ENCODE measurements around the gene PRPS1. TPM values are rescaled to one million over a fixed set of nuclear protein-coding genes. Genes with fewer than 3 reads are reported as not detected.

Gene PRPS1
- total and polyA plus RNA-seq, 9 of the 15 experiments (the other 6 are each of a cell fraction or from before 2014, with no cell fraction given): 47.8 to 175 (median 79.6) TPM

- Histone ChIP-seq H3K4me3 (no peak overlapping the region), H4K20me1 (replicated peaks; ENCODE audit: control insufficient read depth, insufficient read depth, low read length) (no peaks in the 10 kb centered on the region), H3K4me2 (ENCODE audit: insufficient read depth, low read length) (no peak overlapping the region), H3K9me3 (replicated peaks; ENCODE audit: control insufficient read depth, insufficient read depth, low read depth, low read length) (no peaks in the 10 kb centered on the region), H2AFZ (ENCODE audit: low read depth, low read length) (no peak overlapping the region), H3K27me3 (ENCODE audit: control insufficient read depth in 2 of 2, insufficient read depth in 2 of 2, low read length in 2 of 2) (no peaks in the 10 kb centered on the region), H3K9me1 (ENCODE audit: control insufficient read depth, insufficient read depth, low read length) (no peaks in the 10 kb centered on the region), H3K36me3 (ENCODE audit: control insufficient read depth, insufficient read depth, low read length) (no peaks in the 10 kb centered on the region), H3K9ac (ENCODE audit: insufficient read depth in 1 of 2, low read depth in 2 of 2, low read length in 2 of 2) (no peak overlapping the region), H3K4me1 (replicated peaks in 1 of 2; ENCODE audit: control insufficient read depth in 2 of 2, insufficient read depth in 2 of 2, low read length in 2 of 2) (peaks cover 11 to 20% of the 10 kb centered on the region in 2 experiments; a peak in 3 of 5 replicates), H3K79me2 (ENCODE audit: control insufficient read depth, insufficient read depth, low read length) (no peaks in the 10 kb centered on the region), H3K27ac (ENCODE audit: extremely low read depth, low read depth, low read length) (no peak overlapping the region)
- ChIA-PET CTCF (ENCODE audit: low intra/inter-chr PET ratio) (no interaction called here), POLR2A (no interaction called here)
- intact Hi-C loops (cut with micrococcal nuclease): no loop called here
- FAIRE-seq (no peak), ATAC-seq (no peak), DNase-seq (ENCODE audit: extremely low read depth in 1 of 4, low spot score in 3 of 4) (no peak)
- TF ChIP-seq SMARCB1 (IDR thresholded peaks at IDR 0.05; ENCODE audit: insufficient read length, low read depth) (no peak), ZBTB33 (CRISPR knock-in tag; IDR thresholded peaks at IDR 0.05) (no peak), THAP12 (CRISPR knock-in tag; IDR thresholded peaks at IDR 0.05) (no peak), ZNF324 (CRISPR knock-in tag; IDR thresholded peaks at IDR 0.05) (no peak), RAD51 (IDR thresholded peaks at IDR 0.05; ENCODE audit: borderline replicate concordance, low read depth) (no peak), ZNF512 (tag; IDR thresholded peaks at IDR 0.05) (no peak), ZNF507 (tag; conservative IDR thresholded peaks at IDR 0.05) (no peak), TAF1 (IDR thresholded peaks at IDR 0.05; ENCODE audit: control insufficient read depth, extremely low read depth, insufficient read depth, low read length, severe bottlenecking) (no peak), TCF7 (IDR thresholded peaks at IDR 0.05; ENCODE audit: borderline replicate concordance) (no peak), HIVEP1 (CRISPR knock-in tag; IDR thresholded peaks at IDR 0.05) (no peak), PRDM10 (IDR thresholded peaks at IDR 0.05; ENCODE audit: partially characterized antibody) (no peak), BRCA1 (IDR thresholded peaks at IDR 0.05) (no peak), BRCA1 (CRISPR knock-in tag; IDR thresholded peaks at IDR 0.05) (no peak)
- BruUV-seq (replicated peaks): no TSS peak
- in situ Hi-C loops (cut with MboI): no loop called here
- 42% methylated on average over 3 of the region's 3 CpGs for WGBS (ENCODE audit: insufficient coverage, low coverage, missing lambda C conversion rate)
Measured at GRCh38 chrX:107682256-107682655, 53.9 kb downstream of the PRPS1 start.
